ENCODE results near the gene ZMYM3.

ZMYM3 gene

DNA sequence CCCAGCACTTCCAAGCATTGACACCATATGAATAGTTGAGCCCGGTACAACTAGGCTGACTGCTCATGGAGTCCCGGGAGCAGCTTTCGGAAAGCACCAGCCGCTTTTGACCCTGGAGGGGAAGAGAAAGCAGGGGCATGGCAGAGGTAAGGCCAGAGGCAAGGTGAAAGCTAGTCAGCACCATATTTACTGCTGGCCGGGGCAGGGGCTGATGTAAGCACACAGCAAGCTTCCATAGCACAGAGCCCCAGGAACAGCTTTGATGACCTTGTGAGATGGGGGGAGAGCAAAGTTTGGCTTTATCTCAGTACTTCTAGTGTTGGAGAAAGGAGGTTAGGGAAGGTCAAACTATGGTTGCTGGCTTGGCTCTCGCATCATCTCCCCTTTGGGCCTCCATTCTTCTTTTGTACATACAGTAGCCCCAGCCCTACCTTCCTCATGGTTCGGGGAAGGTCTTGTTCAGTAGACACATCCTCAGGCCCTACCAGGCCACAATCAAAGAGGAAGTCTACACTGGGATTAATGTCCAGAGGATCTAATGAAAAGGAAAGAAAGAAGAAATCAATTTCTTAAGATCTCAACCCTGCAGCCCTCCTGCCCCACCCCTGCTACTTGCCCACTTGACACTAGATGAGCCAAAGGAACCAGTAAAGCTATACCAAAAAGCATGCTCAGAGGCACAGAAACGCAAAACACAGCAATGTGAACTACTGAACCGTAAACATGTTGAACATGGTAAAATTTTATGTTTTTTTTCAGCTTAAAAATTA is 9.4 kb downstream of the ZMYM3 start:
- H3K27ac ChIP-seq, result no peak overlapping the region
- H3K4me3 ChIP-seq (ENCODE audit: low read depth, low read length), result no peak overlapping the region
- TF ChIP-seq, protein P1, sequence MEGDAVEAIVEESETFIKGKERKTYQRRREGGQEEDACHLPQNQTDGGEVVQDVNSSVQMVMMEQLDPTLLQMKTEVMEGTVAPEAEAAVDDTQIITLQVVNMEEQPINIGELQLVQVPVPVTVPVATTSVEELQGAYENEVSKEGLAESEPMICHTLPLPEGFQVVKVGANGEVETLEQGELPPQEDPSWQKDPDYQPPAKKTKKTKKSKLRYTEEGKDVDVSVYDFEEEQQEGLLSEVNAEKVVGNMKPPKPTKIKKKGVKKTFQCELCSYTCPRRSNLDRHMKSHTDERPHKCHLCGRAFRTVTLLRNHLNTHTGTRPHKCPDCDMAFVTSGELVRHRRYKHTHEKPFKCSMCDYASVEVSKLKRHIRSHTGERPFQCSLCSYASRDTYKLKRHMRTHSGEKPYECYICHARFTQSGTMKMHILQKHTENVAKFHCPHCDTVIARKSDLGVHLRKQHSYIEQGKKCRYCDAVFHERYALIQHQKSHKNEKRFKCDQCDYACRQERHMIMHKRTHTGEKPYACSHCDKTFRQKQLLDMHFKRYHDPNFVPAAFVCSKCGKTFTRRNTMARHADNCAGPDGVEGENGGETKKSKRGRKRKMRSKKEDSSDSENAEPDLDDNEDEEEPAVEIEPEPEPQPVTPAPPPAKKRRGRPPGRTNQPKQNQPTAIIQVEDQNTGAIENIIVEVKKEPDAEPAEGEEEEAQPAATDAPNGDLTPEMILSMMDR (IDR thresholded peaks at IDR 0.05; ENCODE audit: low read depth, low read length, missing control alignments), result no peak
- no peaks in the 10 kb centered on the region for H3K27me3 ChIP-seq (replicated peaks)
- peaks cover 12% of the 10 kb centered on the region for H3K36me3 ChIP-seq (replicated peaks)
- in situ Hi-C loops (cut with HindIII; ENCODE audit: low pct_ligation_motif_present, low sequenced_read_pairs), result no loop called here
- DNase-seq, result no peak

DNA sequence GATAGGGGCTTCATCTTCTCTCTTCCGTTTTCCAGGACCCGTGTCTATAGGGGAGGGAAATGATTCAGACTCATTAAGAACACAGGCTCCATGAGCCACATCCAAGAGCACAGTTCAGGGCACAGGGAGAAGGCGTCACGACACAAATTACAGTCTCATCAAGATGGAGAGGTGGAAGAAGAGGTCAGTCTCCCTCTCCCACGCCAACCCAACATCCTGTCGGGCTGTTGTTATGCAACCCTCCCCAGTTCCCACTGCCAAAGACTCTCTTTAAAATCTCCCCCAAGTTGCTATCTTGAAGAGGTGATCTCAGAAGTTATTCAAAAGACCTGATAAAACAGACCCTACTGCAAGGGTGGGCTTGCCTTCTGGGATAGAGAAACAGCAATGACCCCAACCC is 12.6 kb downstream of the ZMYM3 start:
- in situ Hi-C loops (cut with HindIII; ENCODE audit: low pct_ligation_motif_present, low sequenced_read_pairs), result no loop called here
- H3K27me3 ChIP-seq (replicated peaks), result no peaks in the 10 kb centered on the region
- H3K27ac ChIP-seq, result no peak overlapping the region
- H3K4me3 ChIP-seq (ENCODE audit: low read depth, low read length), result no peak overlapping the region
- TF ChIP-seq, protein P1 (IDR thresholded peaks at IDR 0.05; ENCODE audit: low read depth, low read length, missing control alignments), result no peak
- peaks cover 12% of the 10 kb centered on the region for H3K36me3 ChIP-seq (replicated peaks)
- DNase-seq, result no peak

DNA sequence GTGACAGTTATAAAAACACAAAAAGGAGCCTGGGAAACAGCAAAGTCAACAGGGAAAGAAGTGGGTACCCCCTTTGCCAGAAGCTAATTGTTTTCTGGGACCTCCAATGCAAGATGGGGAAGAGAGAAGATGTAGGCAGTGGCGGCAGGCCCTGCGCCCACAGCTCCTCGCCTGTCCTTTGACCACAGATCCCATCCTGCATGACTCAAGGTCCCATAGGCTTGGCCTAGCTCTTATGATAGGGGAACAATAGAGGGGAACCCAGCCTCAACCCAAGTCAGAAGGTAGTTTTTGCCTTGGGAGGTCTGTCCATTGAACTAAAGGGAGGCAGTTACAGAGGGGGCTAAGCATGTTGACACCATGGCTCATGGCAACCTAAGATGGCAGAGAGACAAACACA is 14.2 kb downstream of the ZMYM3 start:
- peaks cover 4% of the 10 kb centered on the region for H3K36me3 ChIP-seq (replicated peaks)
- no peak for DNase-seq

DNA sequence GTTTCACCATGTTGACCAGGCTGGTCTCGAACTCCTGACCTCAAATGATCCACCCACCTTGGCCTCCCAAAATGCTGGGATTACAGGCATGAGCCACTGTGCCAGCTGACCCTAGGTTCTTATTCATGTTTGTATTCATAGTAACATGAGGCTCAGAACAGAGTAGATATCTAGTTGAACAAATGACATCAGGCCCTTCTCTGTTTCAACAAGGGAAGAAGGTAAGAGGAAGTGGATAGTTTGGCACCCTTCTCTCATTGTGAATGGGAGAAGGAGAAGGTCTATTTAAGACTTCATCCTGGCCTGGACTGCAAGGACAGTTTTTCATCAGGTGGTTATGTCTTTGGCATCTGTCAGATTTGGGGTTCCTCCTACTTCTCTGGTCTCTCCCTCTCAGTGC is 17.1 kb downstream of the ZMYM3 start:
- Histone ChIP-seq H3K27ac (no peak overlapping the region), H3K27me3 (replicated peaks) (no peaks in the 10 kb centered on the region), H3K4me3 (ENCODE audit: low read depth, low read length) (no peak overlapping the region), H3K36me3 (replicated peaks) (peaks cover 4% of the 10 kb centered on the region)
- TF ChIP-seq, protein P1 (IDR thresholded peaks at IDR 0.05; ENCODE audit: low read depth, low read length, missing control alignments), result no peak
- no peak for DNase-seq
- in situ Hi-C loops (cut with HindIII; ENCODE audit: low pct_ligation_motif_present, low sequenced_read_pairs), result no loop called here

More for the DNA sequence above, 14.2 kb downstream of the ZMYM3 start:
- H3K27me3 ChIP-seq (replicated peaks), result no peaks in the 10 kb centered on the region
- TF ChIP-seq, protein P1 (IDR thresholded peaks at IDR 0.05; ENCODE audit: low read depth, low read length, missing control alignments), result no peak
- in situ Hi-C loops (cut with HindIII; ENCODE audit: low pct_ligation_motif_present, low sequenced_read_pairs), result no loop called here
- H3K4me3 ChIP-seq (ENCODE audit: low read depth, low read length), result no peak overlapping the region
- H3K27ac ChIP-seq, result no peak overlapping the region

DNA sequence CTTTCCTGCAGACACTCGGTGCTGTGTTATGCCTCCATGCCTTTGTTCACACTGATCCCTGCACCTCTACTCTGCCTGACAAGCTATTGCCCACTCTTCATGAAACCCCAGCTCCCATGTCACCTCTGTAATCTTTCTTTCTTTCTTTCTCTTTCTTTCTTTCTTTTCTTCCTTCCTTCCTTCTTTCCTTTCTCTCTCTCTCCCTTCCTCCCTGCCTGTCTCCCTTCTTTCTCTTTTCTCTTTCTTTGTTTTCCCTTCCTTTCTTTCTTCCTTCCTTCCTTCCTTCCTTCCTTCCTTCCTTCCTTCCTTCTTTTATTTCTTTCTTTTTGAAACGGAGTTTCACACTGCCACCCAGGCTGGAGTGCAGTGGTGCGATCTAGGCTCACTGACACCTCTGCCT is 18.5 kb downstream of the ZMYM3 start:
- DNase-seq, result no peak
- Histone ChIP-seq H3K27me3 (replicated peaks) (no peaks in the 10 kb centered on the region), H3K4me3 (ENCODE audit: low read depth, low read length) (no peak overlapping the region), H3K36me3 (replicated peaks) (no peaks in the 10 kb centered on the region), H3K27ac (no peak overlapping the region)
- in situ Hi-C loops (cut with HindIII; ENCODE audit: low pct_ligation_motif_present, low sequenced_read_pairs), result no loop called here
- TF ChIP-seq, protein P1 (IDR thresholded peaks at IDR 0.05; ENCODE audit: low read depth, low read length, missing control alignments), result no peak

Data from brain microvascular endothelial cell (primary cell).